GM18526 (cell line): ENCODE results near the gene COX8A.

Source experiments
- POLR2A ChIP-seq: IDR thresholded peaks from 3 replicates; pipeline ENCODE4 v1.6.1; 2011; ENCODE audit not compliant: insufficient read length; ENCODE audit errors: extremely low read depth

COX8A gene

GRCh38 chr11:63951779-63952536, 22.5 kb upstream of the COX8A start:
- no peak for TF ChIP-seq POLR2A

GRCh38 chr11:63952570-63952969, 21.9 kb upstream of the COX8A start:
- no peak for TF ChIP-seq POLR2A

- no peak for TF ChIP-seq POLR2A
Observed at GRCh38 chr11:63958008-63958407, 16.4 kb upstream of the COX8A start.

- no peak for TF ChIP-seq POLR2A
Observed at GRCh38 chr11:63961608-63962412, 12.6 kb upstream of the COX8A start.

- no peak for TF ChIP-seq POLR2A
Observed at GRCh38 chr11:63966444-63966843, 8.0 kb upstream of the COX8A start.

- no peak for TF ChIP-seq POLR2A
Observed at GRCh38 chr11:63969461-63969860, 5.0 kb upstream of the COX8A start.

- TF ChIP-seq POLR2A, result no peak
Observed at GRCh38 chr11:63970902-63971301, 3.5 kb upstream of the COX8A start.

GRCh38 chr11:63978551-63979239, 4.3 kb downstream of the COX8A start:
- no peak for TF ChIP-seq POLR2A

- TF ChIP-seq POLR2A, result no peak
Observed at GRCh38 chr11:63979426-63979825, 5.0 kb downstream of the COX8A start.

- no peak for TF ChIP-seq POLR2A
Observed at GRCh38 chr11:63985812-63986155, 11.4 kb downstream of the COX8A start.

GRCh38 chr11:63986156-63986931, 11.9 kb downstream of the COX8A start, which contains the start of gene OTUB1:
Gene OTUB1 (plus strand): TSS chr11:63986438. CDS start chr11:63986457, 19 bp downstream.
- peak; percentile 81 for TF ChIP-seq POLR2A

GRCh38 chr11:63986932-63987513, 12.6 kb downstream of the COX8A start:
- TF ChIP-seq POLR2A, result no peak

- TF ChIP-seq POLR2A, result no peak
Observed at GRCh38 chr11:63991558-63991957, 17.1 kb downstream of the COX8A start.

- TF ChIP-seq POLR2A, result no peak
Observed at GRCh38 chr11:63993100-63993499, 18.7 kb downstream of the COX8A start.

GRCh38 chr11:63993993-63994392, 19.6 kb downstream of the COX8A start:
- TF ChIP-seq POLR2A, result no peak

GRCh38 chr11:63996512-63996911, 22.1 kb downstream of the COX8A start:
- no peak for TF ChIP-seq POLR2A
